HCT116 (cell line): ENCODE results near the gene U2AF2. TPM values are rescaled to one million over a fixed set of nuclear protein-coding genes. Genes with fewer than 3 reads are reported as not detected.

Experiments used
- ATAC-seq: fragments of 200-7000 bp; cut with Tn5 transposase; 2 replicates; pipeline ENCODE4 v1.9.1; 2020; ENCODE audit warnings: mild to moderate bottlenecking, moderate library complexity
- BruUV-seq: library from RNA; stranded (reverse); fragments of 400-500 nt; replicated peaks from 2 replicates; lab custom pipeline; 2021; lab: Mats Ljungman, UMichigan
- CTCF ChIA-PET: fragments of 300-600 bp; sonication (Branson Sonifier 250); formaldehyde crosslinking; loops from one replicate; lab custom pipeline; 2021; ENCODE audit warnings: antibody characterized with exemption; lab: Charles Lee
- POLR2A ChIA-PET: fragments of 300-600, 350-600 bp; sonication (Branson Sonifier 250); formaldehyde crosslinking; loops from one replicate; lab custom pipeline; 2021; ENCODE audit warnings: antibody characterized with exemption; lab: Charles Lee
- RAD21 ChIA-PET, 2 experiments: fragments of 300-600 bp; sonication (Branson Sonifier 250); formaldehyde crosslinking; loops; one replicate each; lab custom pipeline; 2023; ENCODE audit warnings: low total read pairs in 2 of 2; ENCODE audit not compliant: uncharacterized antibody in 2 of 2, unreplicated experiment in 2 of 2, low non-redundant PET in 1 of 2; lab: Charles Lee
- DNase-seq: peaks from one replicate; pipeline ENCODE4 v3.0.0-alpha.2; 2010; ENCODE audit warnings: low read depth, low spot score
- H2AFZ ChIP-seq: fragments of 200-600 bp; shearing (Covaris generic), sonication (generic); 2 replicates; pipeline ENCODE4 v1.6.1; 2017; ENCODE audit warnings: low read depth, mixed run types, mixed read lengths, antibody characterized with exemption, low read length; ENCODE audit not compliant: poor library complexity, severe bottlenecking
- H3K27ac ChIP-seq: 2 replicates; pipeline ENCODE4 v1.5.1; 2012; ENCODE audit warnings: low read depth, low read length
- H3K27me3 ChIP-seq: fragments of 200-600 bp; sonication (generic); 2 replicates; pipeline ENCODE4 v1.6.1; 2016; ENCODE audit warnings: mixed run types, low read length, mixed read lengths; ENCODE audit not compliant: insufficient read depth
- H3K36me3 ChIP-seq, 2 experiments: fragments of 200-500 bp in 1 of 2; fragments of 200-600 bp in 1 of 2; sonication (Bioruptor generic) in 1 of 2; sonication (generic) in 1 of 2; 2 replicates each; pipeline versions ENCODE4 v1.5.1 to v1.6.1; 2014 to 2016; ENCODE audit warnings: low read length in 2 of 2, inconsistent platforms in 1 of 2, mixed read lengths in 1 of 2, mixed run types in 1 of 2; ENCODE audit not compliant: insufficient read depth in 2 of 2, control insufficient read depth in 1 of 2
- H3K4me1 ChIP-seq, 2 experiments: fragments of 200-600 bp in 1 of 2; sonication (generic) in 1 of 2; 2 replicates each; pipeline versions ENCODE4 v1.5.1 to v1.6.1; 2012 to 2017; ENCODE audit warnings: low read length in 2 of 2, inconsistent platforms in 1 of 2, mild to moderate bottlenecking in 1 of 2, mixed read lengths in 1 of 2, mixed run types in 1 of 2, moderate library complexity in 1 of 2; ENCODE audit not compliant: insufficient read depth in 2 of 2, control insufficient read depth in 1 of 2
- H3K4me2 ChIP-seq: fragments of 200-600 bp; sonication (generic); 2 replicates; pipeline ENCODE4 v1.6.1; 2017; ENCODE audit warnings: mixed run types, low read length, mixed read lengths
- H3K4me3 ChIP-seq, 2 experiments: fragments of 200-600 bp in 1 of 2; sonication (generic) in 1 of 2; replicated peaks in 1 of 2; 2 replicates each; pipeline ENCODE4 v1.5.1; 2011 to 2016; ENCODE audit warnings: low read length in 2 of 2, control low read depth in 1 of 2, low read depth in 1 of 2, mild to moderate bottlenecking in 1 of 2, mixed read lengths in 1 of 2, mixed run types in 1 of 2
- H3K79me2 ChIP-seq: fragments of 200-600 bp; sonication (generic); 2 replicates; pipeline ENCODE4 v1.6.1; 2017; ENCODE audit warnings: mild to moderate bottlenecking, mixed run types, low read length, moderate library complexity, mixed read lengths; ENCODE audit not compliant: insufficient read depth
- H3K9ac ChIP-seq: fragments of 200-600 bp; sonication (generic); 2 replicates; pipeline ENCODE4 v1.6.1; 2016; ENCODE audit warnings: low read length, mixed read lengths
- H3K9me2 ChIP-seq: fragments of 200-600 bp; sonication (generic), shearing (Covaris generic); 2 replicates; pipeline ENCODE4 v1.6.1; 2017; ENCODE audit warnings: mixed run types, mild to moderate bottlenecking, moderate library complexity; ENCODE audit not compliant: insufficient read depth
- H3K9me3 ChIP-seq, 2 experiments: fragments of 200-500 bp in 1 of 2; fragments of 200-600 bp in 1 of 2; sonication (Bioruptor generic) in 1 of 2; sonication (generic) in 1 of 2; 2 replicates each; pipeline ENCODE4 v1.6.1; 2014 to 2017; ENCODE audit warnings: low read length in 2 of 2, mixed read lengths in 2 of 2, inconsistent platforms in 1 of 2, low read depth in 1 of 2, mild to moderate bottlenecking in 1 of 2, mixed run types in 1 of 2, moderate library complexity in 1 of 2; ENCODE audit not compliant: control insufficient read depth in 1 of 2, insufficient read depth in 1 of 2
- H4K20me1 ChIP-seq: fragments of 200-600 bp; sonication (generic), shearing (Covaris generic); 2 replicates; pipeline ENCODE4 v1.6.1; 2017; ENCODE audit warnings: mixed run types, mild to moderate bottlenecking, moderate library complexity; ENCODE audit not compliant: insufficient read depth
- CBX3 ChIP-seq: IDR thresholded peaks from 2 replicates; pipeline ENCODE4 v1.6.1; 2012; ENCODE audit warnings: low read depth
- CEBPB ChIP-seq: IDR thresholded peaks from 2 replicates; pipeline ENCODE4 v1.6.1; 2012; ENCODE audit warnings: low read depth
- EGR1 ChIP-seq: IDR thresholded peaks from 2 replicates; pipeline ENCODE4 v1.6.1; 2012; ENCODE audit warnings: low read depth
- EZH2 ChIP-seq: fragments of 200-600 bp; sonication (generic); IDR thresholded peaks from 2 replicates; pipeline ENCODE4 v1.6.1; 2017; ENCODE audit warnings: antibody characterized with exemption, mixed run types
- POLR2A ChIP-seq: IDR thresholded peaks from 2 replicates; pipeline ENCODE4 v1.7.0; 2011; ENCODE audit warnings: borderline replicate concordance; ENCODE audit not compliant: insufficient read depth, insufficient read length; ENCODE audit errors: extremely low read depth
- POLR2AphosphoS5 ChIP-seq: IDR thresholded peaks from 2 replicates; pipeline ENCODE4 v1.6.1; 2011; ENCODE audit warnings: mild to moderate bottlenecking, low read depth, low read length, moderate library complexity
- RAD21 ChIP-seq: IDR thresholded peaks from 2 replicates; pipeline ENCODE4 v1.6.1; 2012; ENCODE audit warnings: low read depth, mild to moderate bottlenecking
- SIN3A ChIP-seq: IDR thresholded peaks from 2 replicates; pipeline ENCODE4 v1.6.1; 2012; ENCODE audit warnings: low read depth
- SP1 ChIP-seq: IDR thresholded peaks from 2 replicates; pipeline ENCODE4 v1.6.1; 2012; ENCODE audit warnings: low read depth
- SRF ChIP-seq: IDR thresholded peaks from 2 replicates; pipeline ENCODE4 v1.6.1; 2012; ENCODE audit warnings: low read depth
- ZBTB33 ChIP-seq: IDR thresholded peaks from 2 replicates; pipeline ENCODE4 v1.6.1; 2011; ENCODE audit warnings: mild to moderate bottlenecking, low read length, moderate library complexity; ENCODE audit not compliant: insufficient replicate concordance; ENCODE audit errors: extremely low read depth
- ZFX ChIP-seq: fragments of 450-650 bp; IDR thresholded peaks from 2 replicates; pipeline ENCODE4 v1.6.1; 2017
- intact Hi-C: fragments of 100-400 bp; cut with micrococcal nuclease; formaldehyde crosslinking; loops from 2 replicates; pipeline ENCODE4 v1.10.0; 2022
- total RNA-seq: library from RNA; stranded (reverse); gene quantifications from one replicate; pipeline ENCODE4 v1.2.1, GENCODE V29; 2021; ENCODE audit not compliant: unreplicated experiment

The U2AF2 gene
- total RNA-seq, 1 experiment from 2014 or later: 259 TPM

- RAD21 ChIA-PET: no interaction called here
- TF ChIP-seq ZFX (no peak), SP1 (no peak), POLR2AphosphoS5 (no peak), CBX3 (no peak), SIN3A (no peak), POLR2A (no peak), ZBTB33 (no peak), EZH2 (no peak), CEBPB (no peak), RAD21 (no peak), EGR1 (no peak), SRF (no peak)
- TF ChIP-seq, all 23 proteins: peak for 0
- no peaks in the 10 kb centered on the region; the same call in 1 of the 2 replicates for H4K20me1 ChIP-seq
- CTCF ChIA-PET: interaction anchor here (2.9 kb wide), 1 partner anchor 14 kb away, joined by 15 read pairs; no protein-coding TSS in a partner anchor
- peaks cover 70% of the 10 kb centered on the region for H3K79me2 ChIP-seq
- peak overlapping the region; percentile 99 for H3K9ac ChIP-seq
- H3K27ac ChIP-seq: peak overlapping the region; percentile 99
- H3K4me3 ChIP-seq: peak overlapping the region; percentile 93 to 94; a peak in 3 of 4 replicates
- H3K36me3 ChIP-seq: peaks cover 27 to 35% of the 10 kb centered on the region in 2 experiments; a peak in 3 of 4 replicates
- no TSS peak for BruUV-seq
- no peaks in the 10 kb centered on the region for H3K9me3 ChIP-seq
- H3K4me2 ChIP-seq: peak overlapping the region; percentile 79
- no peaks in the 10 kb centered on the region for H3K9me2 ChIP-seq
- no peaks in the 10 kb centered on the region for H3K27me3 ChIP-seq
- H3K4me1 ChIP-seq: peaks cover 18 to 29% of the 10 kb centered on the region in 2 experiments; a peak in 3 of 4 replicates
- H2AFZ ChIP-seq: no peak overlapping the region
- POLR2A ChIA-PET: no interaction called here
- DNase-seq (no peak), ATAC-seq (no peak)
- intact Hi-C loops: no loop called here
Observed at GRCh38 chr19:55656988-55657747, 2.3 kb downstream of the U2AF2 start.
